HG03575 (cell line): ENCODE results near the gene BTG4.

Source experiments
- ATAC-seq: cut with Tn5 transposase; IDR thresholded peaks from one replicate; pipeline ENCODE4 v1.9.1; 2021; ENCODE audit not compliant: unreplicated experiment, insufficient number of reproducible peaks, low FRiP score; ENCODE audit errors: extremely low read depth

Gene BTG4

DNA sequence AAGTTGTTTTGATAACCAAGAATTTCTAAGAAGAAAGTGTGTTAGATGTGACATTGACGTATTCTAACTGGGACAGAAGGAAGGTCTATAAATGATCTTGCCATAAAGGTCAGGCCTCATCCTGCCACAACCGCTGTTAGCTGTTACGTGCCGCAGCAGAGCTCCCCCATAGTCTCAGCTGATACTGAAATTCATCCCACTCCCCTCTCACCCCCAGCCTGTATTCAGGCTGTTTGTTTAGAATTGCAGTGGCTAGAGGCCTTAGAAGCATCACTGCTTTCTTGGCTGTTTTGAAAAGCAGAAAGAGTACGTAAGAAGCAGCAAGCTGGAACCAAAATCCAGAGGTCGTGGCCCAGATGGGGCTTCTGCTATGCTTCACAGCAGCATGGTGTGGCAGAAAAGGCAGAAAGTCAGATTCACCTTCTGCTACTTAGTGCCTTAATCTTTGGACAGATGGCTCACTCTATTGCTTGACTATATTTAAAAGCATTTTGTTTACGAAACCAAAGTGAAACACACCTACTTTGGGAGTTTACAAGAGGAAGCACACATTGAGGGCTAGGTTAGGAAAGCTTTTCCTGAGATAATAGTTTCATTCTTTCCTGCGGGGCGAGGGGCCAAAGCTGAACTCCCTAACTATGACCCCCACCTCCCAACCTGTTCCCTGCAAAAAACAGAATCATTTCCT lies 27.4 kb upstream of the BTG4 start:
- ATAC-seq = no peak

DNA sequence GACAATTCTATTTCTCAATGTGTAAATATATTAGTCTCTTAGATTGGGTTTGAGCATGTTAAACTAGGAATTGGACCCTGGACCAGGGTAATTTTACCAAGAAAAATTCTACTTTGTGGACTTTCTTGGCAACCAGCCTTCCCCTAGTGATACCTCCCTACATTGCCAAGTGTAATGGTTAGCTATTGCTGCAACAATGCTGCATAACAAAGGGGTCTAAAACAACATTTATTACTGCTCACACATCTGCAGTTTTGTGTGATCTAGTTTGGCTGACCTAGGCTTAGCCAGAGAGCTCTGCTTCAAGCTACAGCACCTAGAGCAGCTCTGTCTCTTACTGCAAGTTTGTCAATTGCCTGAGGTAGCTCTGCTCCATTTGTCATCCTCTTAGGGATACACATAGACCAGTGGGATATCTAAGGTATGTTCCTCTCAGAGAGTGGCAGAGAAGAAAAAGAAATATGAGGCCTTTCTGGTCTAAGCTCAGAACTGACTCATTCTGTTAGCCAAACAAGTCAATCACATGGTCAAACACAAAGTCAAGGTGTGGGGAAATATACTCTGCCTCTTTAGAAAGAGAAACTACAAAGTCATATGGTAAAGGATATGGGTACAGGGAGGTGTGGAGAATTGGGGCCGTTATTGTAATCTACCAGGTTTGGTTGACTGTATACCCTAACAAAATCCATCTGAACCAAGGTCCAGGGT lies 26.4 kb upstream of the BTG4 start:
- ATAC-seq = no peak

DNA sequence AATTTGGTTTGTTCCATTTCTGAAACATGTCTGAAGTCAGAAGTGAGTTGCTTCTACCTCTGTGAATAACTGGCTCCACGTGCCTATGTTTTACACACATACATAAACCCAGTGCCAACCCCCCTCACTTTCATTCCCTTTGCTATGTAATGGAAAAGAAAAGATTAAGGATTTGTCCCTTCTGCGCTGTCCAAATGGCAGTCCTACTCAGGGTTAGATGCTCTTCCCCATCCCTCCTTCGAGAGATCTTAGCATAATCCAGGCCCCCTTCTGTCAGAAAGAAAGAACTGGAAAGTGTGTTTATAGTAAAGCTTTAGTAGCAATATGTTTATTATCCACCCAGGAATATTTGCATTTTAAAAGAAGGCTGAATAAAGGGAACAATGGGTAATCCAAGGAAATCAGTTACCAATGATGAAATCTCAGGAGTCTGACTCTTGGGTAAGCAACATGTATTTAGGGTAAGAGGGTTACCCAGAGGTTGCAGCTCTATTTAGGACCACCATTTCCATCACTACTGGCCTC lies 25.2 kb upstream of the BTG4 start:
- no peak for ATAC-seq

DNA sequence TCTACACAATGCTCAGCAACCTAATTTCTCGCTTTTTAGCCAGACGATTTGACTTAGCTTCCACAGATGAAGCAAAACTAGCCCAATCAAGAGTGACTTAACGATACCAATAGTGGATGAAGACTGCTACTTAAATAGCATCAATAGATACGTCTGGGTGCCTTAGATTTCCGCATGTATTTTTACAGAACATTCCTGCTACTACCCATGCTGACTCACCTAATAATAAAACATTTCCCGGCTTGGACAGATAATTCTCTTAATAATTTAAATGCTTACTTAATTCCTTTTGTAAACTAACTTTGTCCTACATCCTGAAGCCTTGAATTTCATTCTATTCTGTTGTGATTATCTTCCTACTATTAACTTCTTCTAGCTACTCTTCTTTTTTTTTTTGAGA lies 23.1 kb upstream of the BTG4 start:
- ATAC-seq = no peak

DNA sequence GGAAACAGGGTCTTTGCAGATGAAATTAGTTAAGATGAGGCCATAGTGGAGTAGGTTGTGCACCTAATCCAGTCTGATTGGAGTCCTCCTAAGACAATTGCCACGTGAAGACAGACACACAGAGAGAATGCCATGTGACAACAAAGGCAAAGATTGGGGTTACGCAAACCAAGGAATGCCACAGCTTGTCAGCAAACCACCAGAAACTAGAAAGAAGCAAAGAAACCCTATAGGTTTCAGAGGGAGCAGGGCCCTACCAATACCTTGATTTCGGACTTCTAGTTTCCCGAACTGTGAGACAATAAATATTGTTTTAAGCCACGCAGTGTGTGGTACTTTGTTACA lies 20.2 kb upstream of the BTG4 start:
- ATAC-seq = no peak

DNA sequence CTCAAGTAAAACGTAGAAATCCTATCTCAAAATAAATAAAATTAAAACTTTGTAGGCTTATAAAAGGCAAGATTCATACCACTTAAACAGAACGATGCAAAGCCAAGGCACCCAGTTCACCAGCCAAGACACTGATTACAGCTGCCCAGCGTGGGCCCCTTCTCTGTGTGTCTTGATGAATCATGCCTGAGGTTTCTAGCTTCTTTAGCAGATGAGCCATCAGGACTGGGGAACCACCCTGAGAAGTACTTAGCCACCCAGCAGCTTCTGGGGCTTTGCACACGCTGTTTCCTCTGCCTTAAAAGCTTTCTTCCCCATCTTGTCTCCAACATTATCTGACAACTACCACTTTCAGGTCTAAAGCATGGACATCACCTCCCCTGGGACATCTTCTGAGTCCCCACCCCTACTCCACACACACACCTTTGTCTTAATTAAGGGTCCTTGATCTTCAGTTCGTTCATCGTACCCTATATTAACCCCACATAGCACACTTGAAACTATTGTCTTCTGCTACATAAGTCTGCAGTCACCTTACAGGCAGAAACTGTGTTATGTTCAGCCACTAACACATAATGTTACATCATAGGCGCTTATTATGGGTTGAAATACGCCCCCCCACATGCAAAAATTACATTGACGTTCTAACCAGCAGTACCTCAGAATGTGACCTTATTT lies 19.6 kb upstream of the BTG4 start:
- no peak for ATAC-seq

DNA sequence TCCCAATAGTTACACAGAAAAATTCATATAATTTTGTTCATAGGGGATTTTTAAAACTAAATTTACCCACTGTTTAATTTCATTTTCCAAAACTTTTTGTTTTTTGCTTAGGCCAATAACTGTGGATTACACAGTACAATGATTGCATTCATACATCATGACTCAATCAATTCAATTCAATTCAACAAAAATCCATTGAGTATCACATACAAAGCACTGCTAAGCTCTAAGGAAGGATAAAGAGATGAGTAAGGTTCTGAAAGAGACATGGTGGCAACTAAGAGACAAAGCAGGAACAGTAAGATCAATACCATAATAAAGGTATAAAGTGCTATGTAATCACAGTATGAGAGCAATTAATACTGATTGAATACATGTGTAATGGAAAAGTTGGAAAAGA lies 18.9 kb upstream of the BTG4 start:
- ATAC-seq = no peak

DNA sequence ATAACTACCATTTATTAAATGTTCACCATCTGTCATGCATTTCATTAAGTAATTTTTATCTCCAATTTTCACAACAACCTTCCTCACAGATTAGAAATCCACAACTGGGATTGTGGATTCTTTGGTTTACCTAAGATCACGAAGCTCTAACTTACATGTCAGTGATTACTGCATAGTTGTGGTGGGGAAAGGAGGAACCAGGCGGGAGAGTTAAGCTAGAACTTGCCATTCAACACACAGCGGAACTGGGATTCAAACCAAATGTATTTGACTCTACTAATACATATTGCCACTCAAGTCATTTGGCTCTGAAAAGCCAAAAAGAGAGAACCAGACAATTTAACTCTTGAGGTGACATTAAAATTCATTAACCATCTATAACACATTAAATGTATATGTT lies 17.9 kb upstream of the BTG4 start:
- ATAC-seq = no peak

DNA sequence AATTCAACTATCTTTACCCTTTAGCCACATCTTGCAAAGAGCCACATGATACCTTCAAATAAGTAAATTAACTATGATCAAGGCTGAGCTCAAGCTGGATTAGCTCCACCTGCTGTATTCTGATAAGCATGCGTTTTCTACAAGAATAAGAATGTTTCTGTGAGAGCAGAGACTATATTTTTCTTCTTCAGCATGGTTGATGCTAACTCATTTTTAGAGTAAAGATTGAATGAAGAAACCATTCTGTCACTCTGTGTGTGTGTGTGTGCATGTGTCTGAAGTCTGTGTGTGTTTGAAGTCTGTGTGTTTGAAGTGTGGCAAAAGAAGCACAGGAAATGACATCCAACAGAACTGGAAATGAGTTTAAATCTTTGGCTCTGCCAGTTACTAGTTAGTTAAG lies 16.4 kb upstream of the BTG4 start:
- no peak for ATAC-seq

DNA sequence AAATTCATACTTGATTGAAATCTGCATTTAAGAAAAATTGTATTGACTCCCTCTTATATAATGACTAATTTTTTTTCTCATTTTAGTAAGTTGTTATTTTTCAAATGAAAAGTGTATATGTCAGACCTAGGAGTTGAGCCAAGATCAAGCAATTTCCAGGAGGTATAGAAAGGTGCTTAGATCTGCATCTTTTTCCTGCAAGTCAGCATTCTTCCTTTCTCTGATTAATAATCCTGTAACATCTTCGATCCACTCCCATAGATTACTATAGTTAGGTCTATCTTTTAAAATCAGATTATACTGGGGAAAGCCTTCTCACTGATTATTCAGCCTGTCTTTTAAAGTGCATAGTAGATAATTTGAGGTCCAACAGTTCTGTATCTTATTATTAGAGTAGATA lies 15.1 kb upstream of the BTG4 start:
- no peak for ATAC-seq

DNA sequence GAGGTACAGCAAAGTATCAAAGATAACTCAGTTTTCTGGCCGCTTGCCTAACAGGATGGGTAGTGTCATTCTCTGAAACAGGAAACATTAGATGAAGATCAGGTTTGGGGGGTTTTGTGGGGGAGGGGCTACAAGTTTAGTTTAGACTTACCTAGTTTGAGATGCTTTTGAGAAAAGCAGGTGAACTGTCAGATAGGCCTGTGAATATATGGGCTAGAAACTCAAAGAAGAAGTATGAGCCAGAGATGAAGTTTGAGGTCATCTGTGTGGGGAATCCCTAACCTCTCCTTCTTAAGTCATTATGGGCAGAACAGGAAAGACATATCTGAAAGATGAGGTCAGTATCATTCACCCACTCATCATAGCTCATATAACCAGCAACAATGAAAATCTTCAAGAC lies 14.3 kb upstream of the BTG4 start:
- no peak for ATAC-seq

DNA sequence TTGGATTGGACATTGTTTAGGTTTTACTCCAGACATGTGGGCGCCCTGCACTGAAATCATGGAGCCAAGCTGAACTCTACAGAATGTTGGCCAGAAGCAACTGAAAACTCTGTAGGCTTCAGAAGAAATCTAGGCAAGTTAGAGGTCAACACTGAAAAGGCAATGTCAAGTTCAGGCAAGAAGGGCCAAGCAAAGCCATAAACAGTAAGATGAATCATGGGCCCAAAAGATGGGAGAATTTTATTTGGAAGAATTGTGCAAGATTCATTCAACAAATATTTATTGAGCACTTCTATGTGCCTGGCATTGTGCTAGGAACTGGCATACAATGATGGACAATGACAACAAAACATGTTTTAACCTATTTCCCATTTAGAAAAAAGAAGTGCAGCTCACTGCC lies 13.3 kb upstream of the BTG4 start:
- ATAC-seq = no peak

DNA sequence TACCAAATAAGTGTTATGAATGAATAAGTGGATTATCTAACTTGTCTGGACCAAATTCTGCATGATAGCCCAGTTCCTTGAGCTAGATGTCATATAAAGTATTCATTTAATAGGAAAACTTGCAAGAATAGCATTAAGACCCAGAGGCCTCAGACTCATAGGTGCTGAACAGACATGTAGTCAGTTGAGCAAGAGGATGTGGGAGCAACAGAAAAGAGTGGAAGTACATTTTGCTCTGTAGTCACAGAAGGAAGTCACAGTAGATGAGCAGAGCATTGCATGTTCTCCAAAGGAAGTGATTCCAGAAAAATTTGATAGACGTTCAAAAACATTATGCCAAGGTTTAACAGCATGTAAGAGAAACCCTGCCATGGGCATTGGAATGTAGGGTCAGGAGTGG lies 11.9 kb upstream of the BTG4 start:
- ATAC-seq = no peak

DNA sequence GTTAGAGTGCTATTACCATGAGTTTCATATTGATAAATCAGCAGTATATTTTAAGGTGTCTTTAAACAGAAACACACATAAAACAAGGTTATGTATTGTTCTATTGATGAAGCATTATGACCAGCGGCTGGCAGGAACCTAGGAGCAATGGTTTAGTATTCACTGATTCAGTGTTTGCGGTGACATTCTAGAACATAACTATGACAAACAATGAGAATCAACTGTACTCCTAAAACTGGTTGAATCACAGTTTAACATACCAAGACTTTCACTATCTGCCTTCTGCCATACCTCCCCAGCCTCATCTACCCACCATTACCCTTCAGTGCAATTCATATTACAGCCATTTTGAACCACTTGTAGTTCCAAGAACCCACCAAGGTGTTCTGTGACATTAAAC lies 11.2 kb upstream of the BTG4 start:
- ATAC-seq = no peak

DNA sequence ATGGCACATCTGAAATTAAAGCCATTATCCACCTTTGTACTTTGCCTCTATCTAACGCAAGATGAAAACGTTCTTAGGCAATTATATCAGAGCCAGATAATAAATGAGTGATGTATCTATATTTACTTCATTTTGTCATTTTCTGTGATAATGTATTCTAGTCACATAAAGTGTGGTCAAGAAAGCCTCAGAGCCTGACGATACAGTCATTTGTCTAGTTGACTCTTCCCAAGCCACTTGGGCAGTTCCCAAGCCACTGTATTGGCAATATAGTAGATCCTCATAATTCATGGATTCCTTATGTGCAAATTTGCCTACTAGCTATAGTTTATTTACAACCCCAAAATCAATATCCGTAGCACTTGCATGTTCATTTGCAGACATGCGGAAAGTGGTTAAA lies 10.2 kb upstream of the BTG4 start:
- ATAC-seq = no peak

DNA sequence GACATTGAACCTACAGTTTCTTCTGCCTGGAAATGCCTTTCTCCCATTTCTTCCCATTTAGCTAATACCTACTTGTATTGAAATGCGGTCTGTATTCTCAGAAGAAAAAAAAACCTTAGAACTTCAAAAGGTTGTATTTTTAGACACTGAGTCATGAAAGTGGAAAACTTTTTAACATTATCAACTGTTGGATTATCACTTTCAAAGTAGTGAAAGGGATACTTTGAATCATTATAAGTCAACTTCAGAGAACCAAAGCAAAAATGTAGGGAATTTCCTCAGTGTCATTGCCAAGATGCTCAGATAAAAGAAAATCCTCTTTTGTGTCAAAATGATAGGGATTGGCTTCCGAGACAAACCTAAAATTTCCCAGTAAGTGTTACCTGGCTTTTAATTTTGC lies 8.9 kb upstream of the BTG4 start:
- ATAC-seq = no peak

DNA sequence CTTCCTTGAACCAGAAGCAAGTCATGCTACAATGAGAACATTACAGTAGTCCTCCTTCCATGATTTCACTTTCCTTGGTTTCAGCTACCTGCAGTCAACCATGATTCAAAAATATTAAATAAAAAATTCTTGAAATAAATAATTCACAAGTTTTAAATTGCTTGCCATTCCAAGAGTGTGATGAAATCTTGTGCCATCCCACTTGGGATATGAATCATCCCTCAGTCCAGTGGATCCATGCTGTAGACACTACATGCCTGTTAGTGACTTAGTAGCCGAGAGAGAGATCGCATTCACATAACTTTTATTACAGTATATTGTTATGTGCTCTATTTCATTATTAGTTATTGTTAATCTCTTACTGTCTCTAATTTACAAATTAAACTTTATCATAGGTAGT lies 8.4 kb upstream of the BTG4 start:
- no peak for ATAC-seq

DNA sequence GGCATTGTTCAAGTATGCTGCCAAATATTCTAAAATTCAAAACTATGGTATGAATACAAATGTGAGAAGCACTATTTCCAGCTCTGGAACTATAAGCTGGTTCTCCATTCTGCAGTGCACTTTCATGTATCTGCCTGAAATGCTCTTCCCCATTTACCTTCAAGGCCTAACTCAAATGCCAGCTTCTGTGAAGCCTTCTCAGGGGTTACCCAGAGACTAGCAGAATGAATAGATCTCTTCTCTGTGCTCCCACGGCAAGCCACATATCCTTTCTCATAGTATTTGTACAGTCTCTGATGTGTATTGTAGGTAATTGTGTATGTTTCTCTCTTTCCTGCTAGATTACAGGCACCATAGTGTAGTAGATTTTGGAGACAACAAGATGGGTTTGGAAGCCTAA lies 6.5 kb upstream of the BTG4 start:
- ATAC-seq = no peak

DNA sequence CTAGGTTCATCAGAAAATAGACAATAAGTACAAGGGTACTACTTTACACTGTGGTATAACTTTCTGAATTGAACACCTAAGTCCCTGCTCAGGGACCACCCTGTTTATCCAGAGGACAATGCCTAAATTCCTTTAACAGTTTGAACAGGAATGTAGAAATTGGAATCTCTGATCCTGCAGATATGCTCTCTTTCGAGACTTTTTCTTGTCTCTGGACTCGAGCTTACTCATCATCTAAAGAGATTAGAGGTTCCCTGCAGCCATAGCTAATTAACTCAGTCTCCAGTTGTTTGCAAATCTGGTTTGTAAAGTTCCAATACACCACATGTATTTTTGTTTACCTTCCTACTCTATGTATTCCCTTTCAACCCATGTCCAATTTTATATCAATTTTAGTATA lies 3.4 kb upstream of the BTG4 start:
- no peak for ATAC-seq

DNA sequence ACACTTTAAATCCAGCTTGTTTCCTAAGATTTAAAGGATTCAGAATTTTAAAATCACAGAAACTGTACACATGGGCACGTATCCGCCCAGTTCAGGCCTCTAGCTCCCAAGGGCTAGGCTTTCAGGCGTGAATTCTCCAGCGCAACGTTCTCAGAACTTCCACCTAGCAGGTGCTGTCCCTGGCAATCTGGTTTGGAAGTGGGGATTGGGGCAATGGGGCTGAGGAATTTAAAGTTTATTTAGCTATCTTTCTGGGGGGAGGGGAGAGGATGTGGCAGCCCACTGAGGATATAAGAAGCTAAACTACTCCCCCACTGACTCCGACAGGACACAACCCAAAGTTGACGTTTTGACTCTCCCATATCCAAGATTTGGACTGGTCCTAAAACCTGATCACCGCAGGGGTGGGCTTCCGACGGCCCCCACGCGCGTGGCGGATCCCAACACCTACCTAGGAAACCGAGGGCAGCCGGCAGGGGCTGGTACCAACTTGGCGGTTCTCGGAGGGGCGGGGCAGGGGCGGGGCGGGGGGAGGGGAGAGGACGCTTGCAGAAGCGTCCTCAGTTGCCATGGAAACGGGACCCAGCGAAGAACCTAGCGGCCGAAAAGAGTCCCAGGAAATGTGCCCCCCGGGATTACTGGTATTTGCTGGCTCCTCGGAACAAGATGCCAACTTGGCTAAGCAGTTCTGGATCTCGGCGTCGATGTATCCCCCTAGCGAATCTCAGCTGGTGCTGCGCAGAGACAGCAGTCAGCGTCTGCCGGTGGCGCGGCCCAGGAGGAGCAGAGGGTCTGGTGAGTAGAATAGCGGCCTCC lies 2.2 kb upstream of the BTG4 start, which contains the start of gene HOATZ:
HOATZ (plus strand) TSS at position 563 of the 816 bp plus-strand sequence; CDS start at position 570, 7 bp downstream.
- ATAC-seq = no peak
